HFF-Myc (cell line): Measurements from ENCODE around the gene TRPV2.
A peak's percentile ranks its signal among the peaks of the same experiment; 100 is the strongest.

ENCODE experiments used
- DNase-seq: peaks from one replicate; pipeline ENCODE4 v3.0.0-alpha.2; 2011; ENCODE audit warnings: low read depth; ENCODE audit errors: extremely low read depth
- H3K4me3 ChIP-seq: replicated peaks from 2 replicates; pipeline ENCODE4 v1.5.1; 2011; ENCODE audit warnings: low read depth, mild to moderate bottlenecking, control low read depth, low read length
- CTCF ChIP-seq: IDR thresholded peaks from 2 replicates; pipeline ENCODE4 v1.5.1; 2012; ENCODE audit warnings: mild to moderate bottlenecking, low read depth, low read length, control low read depth; ENCODE audit errors: missing control alignments

The TRPV2 gene

DNA sequence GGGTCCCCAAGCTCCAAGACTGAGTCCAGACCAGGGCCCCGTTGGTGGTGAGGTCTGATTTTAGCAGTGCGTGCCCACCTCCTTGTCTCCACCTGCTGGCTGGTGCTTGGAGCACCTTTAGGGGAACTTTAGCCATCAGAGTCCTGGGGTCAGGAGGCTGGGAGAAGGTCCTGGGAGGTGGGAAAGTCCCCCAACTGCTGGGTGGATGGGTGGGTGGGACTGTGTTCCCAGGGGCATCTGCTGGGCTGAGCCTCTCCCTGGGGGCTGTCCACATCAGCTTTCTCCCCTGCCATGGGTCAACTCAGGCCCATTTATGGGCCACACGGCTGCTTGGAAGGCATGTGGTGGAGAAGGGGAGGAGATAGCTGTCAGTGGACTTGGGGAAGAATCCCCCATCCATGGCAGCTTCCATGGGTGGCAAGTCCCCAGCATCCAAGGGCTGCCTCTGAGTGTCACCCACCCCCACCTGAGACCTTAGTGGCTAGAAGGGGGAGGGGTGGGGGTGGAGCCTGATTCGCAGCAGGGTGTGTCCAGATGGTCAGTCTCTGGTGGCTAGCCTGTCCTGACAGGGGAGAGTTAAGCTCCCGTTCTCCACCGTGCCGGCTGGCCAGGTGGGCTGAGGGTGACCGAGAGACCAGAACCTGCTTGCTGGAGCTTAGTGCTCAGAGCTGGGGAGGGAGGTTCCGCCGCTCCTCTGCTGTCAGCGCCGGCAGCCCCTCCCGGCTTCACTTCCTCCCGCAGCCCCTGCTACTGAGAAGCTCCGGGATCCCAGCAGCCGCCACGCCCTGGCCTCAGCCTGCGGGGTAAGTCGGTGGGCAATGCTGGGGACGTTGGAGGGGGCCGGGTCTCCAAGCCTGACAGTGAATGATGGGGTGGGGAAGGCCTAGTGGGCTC lies at the start of gene TRPV2:
Gene TRPV2, plus strand, starts transcription at position 541 of the 894 bp plus-strand sequence. CDS start 2,098 bp downstream, outside the sequence.
- no peak for DNase-seq
- peak; percentile 29 for TF ChIP-seq CTCF
- H3K4me3 ChIP-seq: peak within 1 kb of the TSS; percentile 44

GRCh38 chr17:16371742-16372141 lies 43.6 kb upstream of the TRPV2 start:
- DNase-seq: peak; percentile 60
- no peak for TF ChIP-seq CTCF
- H3K4me3 ChIP-seq: no peak overlapping the region

DNA sequence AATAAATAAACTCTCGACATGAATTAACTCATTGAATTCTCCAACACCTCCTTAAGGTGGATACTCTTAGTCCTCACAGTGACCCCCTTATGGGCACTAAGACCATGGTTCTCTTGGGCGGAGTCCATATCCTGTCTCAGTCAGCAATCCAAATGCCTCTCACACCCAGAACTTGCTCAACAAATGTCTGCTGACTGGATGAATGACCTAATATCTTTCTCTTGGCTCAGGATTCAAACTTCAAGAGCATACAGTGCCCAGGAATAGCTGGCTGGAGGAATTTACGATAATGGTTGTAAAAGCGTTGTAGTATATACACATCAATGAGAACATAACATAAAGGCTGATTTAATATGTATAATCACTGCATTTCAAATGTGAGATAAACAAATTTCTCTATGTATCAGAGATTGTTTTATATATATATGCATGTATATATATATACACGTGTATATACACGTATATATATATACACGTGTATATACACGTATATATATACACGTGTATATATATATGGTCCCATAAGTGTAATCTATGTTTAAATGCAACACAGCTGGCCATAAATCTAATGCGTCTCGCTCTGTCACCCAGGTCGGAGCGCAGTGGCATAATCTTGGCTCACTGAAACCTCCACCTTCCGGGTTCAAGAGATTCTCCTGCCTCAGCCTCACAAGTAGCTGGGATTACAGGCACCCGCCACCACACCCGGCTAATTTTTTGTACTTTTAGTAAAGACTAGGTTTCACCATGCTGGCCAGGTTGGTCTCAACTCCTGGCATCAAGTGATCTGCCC lies 41.0 kb upstream of the TRPV2 start:
- no peak for DNase-seq
- no peak for TF ChIP-seq CTCF
- H3K4me3 ChIP-seq: no peak overlapping the region

- no peak for DNase-seq
- no peak overlapping the region for H3K4me3 ChIP-seq
- TF ChIP-seq CTCF: no peak
Observed at GRCh38 chr17:16377941-16378341, 37.4 kb upstream of the TRPV2 start.

- DNase-seq: no peak
- no peak overlapping the region for H3K4me3 ChIP-seq
- TF ChIP-seq CTCF: no peak
Observed at GRCh38 chr17:16378636-16379282, 36.6 kb upstream of the TRPV2 start.

DNA sequence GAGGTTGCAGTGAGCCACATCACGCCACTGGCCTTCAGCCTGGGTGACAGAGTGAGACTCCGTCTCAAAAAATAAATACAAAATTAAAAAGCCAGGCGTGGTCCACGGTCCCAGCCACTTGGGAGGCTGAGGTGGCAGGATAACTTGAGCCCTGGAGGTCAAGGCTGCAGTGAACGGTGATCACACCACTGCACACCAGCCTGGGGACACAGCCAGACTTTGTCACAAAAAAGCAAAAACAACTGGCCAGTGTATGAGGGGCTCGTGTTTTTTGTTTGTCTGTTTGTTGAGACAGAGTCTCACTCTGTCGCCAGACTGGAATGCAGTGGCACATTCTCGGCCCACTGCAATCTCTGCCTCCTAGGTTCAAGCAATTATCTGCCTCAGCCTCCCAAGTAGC lies 35.7 kb upstream of the TRPV2 start:
- no peak for TF ChIP-seq CTCF
- DNase-seq: no peak
- H3K4me3 ChIP-seq: no peak overlapping the region
